GM08714 (cell line): ENCODE results near the gene NR5A2.
A peak's percentile ranks its signal among the peaks of the same experiment; 100 is the strongest.

Experiments
- H3K4me3 ChIP-seq: fragments of 200-500 bp; sonication (Bioruptor generic); 2 replicates; pipeline ENCODE4 v1.5.1; 2014; ENCODE audit warnings: mild to moderate bottlenecking, low read length, inconsistent platforms
- ZNF274 ChIP-seq: IDR thresholded peaks from 2 replicates; pipeline ENCODE4 v1.6.1; 2012; ENCODE audit warnings: mild to moderate bottlenecking, low read depth, low read length

Gene NR5A2

GRCh38 chr1:200040481-200041138 is 13.1 kb downstream of the NR5A2 start:
- no peak for TF ChIP-seq ZNF274
- no peak overlapping the region for H3K4me3 ChIP-seq

GRCh38 chr1:200041337-200042118 is 14.0 kb downstream of the NR5A2 start:
- no peak overlapping the region for H3K4me3 ChIP-seq
- no peak for TF ChIP-seq ZNF274

GRCh38 chr1:200042119-200042551 is 14.6 kb downstream of the NR5A2 start:
- TF ChIP-seq ZNF274: no peak
- peak overlapping the region; percentile 10; the same call in 1 of the 2 replicates for H3K4me3 ChIP-seq

GRCh38 chr1:200042552-200043335 is 15.2 kb downstream of the NR5A2 start:
- H3K4me3 ChIP-seq: peak overlapping the region; percentile 10

GRCh38 chr1:200043336-200043668 is 15.8 kb downstream of the NR5A2 start:
- TF ChIP-seq ZNF274: no peak

More at GRCh38 chr1:200042552-200043335, 15.2 kb downstream of the NR5A2 start:
- TF ChIP-seq ZNF274: no peak

GRCh38 chr1:200046115-200046514 is 18.6 kb downstream of the NR5A2 start:
- no peak for TF ChIP-seq ZNF274
- H3K4me3 ChIP-seq: no peak overlapping the region

More at GRCh38 chr1:200043336-200043668, 15.8 kb downstream of the NR5A2 start:
- H3K4me3 ChIP-seq: peak overlapping the region; percentile 10; the same call in 1 of the 2 replicates

- TF ChIP-seq ZNF274: no peak
- H3K4me3 ChIP-seq: no peak overlapping the region
Measured at GRCh38 chr1:200048244-200048643, 20.7 kb downstream of the NR5A2 start.

- TF ChIP-seq ZNF274: no peak
- H3K4me3 ChIP-seq: no peak overlapping the region
Measured at GRCh38 chr1:200049810-200050209, 22.3 kb downstream of the NR5A2 start.

- no peak for TF ChIP-seq ZNF274
- no peak overlapping the region for H3K4me3 ChIP-seq
Measured at GRCh38 chr1:200051620-200052019, 24.1 kb downstream of the NR5A2 start.

GRCh38 chr1:200053091-200053490 is 25.6 kb downstream of the NR5A2 start:
- TF ChIP-seq ZNF274: no peak
- no peak overlapping the region for H3K4me3 ChIP-seq

GRCh38 chr1:200053646-200054045 is 26.1 kb downstream of the NR5A2 start:
- TF ChIP-seq ZNF274: no peak
- no peak overlapping the region for H3K4me3 ChIP-seq

GRCh38 chr1:200058341-200058740 is 30.8 kb downstream of the NR5A2 start:
- no peak for TF ChIP-seq ZNF274
- H3K4me3 ChIP-seq: no peak overlapping the region

- no peak for TF ChIP-seq ZNF274
- no peak overlapping the region for H3K4me3 ChIP-seq
Measured at GRCh38 chr1:200062143-200062542, 34.6 kb downstream of the NR5A2 start.

GRCh38 chr1:200072636-200073285 is 45.3 kb downstream of the NR5A2 start:
- TF ChIP-seq ZNF274: no peak

More at GRCh38 chr1:200072636-200073285, 45.3 kb downstream of the NR5A2 start:
- no peak overlapping the region for H3K4me3 ChIP-seq
